Panc1 (cell line): ENCODE measurements around the gene LANCL1. TPM values are rescaled to one million over a fixed set of nuclear protein-coding genes. Genes with fewer than 3 reads are reported as not detected.

Experiments used
- ATAC-seq: fragments of 200-7000 bp; cut with Tn5 transposase; 2 replicates; pipeline ENCODE4 v1.9.1; 2020; ENCODE audit warnings: mild to moderate bottlenecking, moderate library complexity
- BruUV-seq: library from RNA; stranded (reverse); fragments of 400-500 nt; replicated peaks from 2 replicates; lab custom pipeline; 2021; lab: Mats Ljungman, UMichigan
- CTCF ChIA-PET: fragments of 300-600 bp; sonication (Branson Sonifier 250); formaldehyde crosslinking; loops from one replicate; lab custom pipeline; 2022; ENCODE audit warnings: antibody characterized with exemption; lab: Charles Lee
- POLR2A ChIA-PET: fragments of 300-600 bp; sonication (Branson Sonifier 250); formaldehyde crosslinking; loops from one replicate; lab custom pipeline; 2022; ENCODE audit warnings: antibody characterized with exemption; lab: Charles Lee
- DNase-seq: peaks from one replicate; pipeline ENCODE4 v3.0.0-alpha.2; 2010; ENCODE audit warnings: low read depth, low spot score
- H3K27ac ChIP-seq: 2 replicates; pipeline ENCODE4 v1.5.1; 2011; ENCODE audit warnings: mild to moderate bottlenecking, low read length, inconsistent platforms
- H3K27me3 ChIP-seq: fragments of 200-500 bp; sonication (Bioruptor generic); 2 replicates; pipeline ENCODE4 v1.6.0; 2014; ENCODE audit warnings: low read length, inconsistent platforms; ENCODE audit not compliant: control insufficient read depth, insufficient read depth
- H3K36me3 ChIP-seq: fragments of 200-500 bp; sonication (Bioruptor generic); 2 replicates; pipeline ENCODE4 v1.5.1; 2014; ENCODE audit warnings: inconsistent platforms, mild to moderate bottlenecking, low read length, moderate library complexity; ENCODE audit not compliant: control insufficient read depth, insufficient read depth
- H3K4me1 ChIP-seq: 2 replicates; pipeline ENCODE4 v1.5.1; 2011; ENCODE audit warnings: inconsistent platforms, mild to moderate bottlenecking, low read length, moderate library complexity; ENCODE audit not compliant: control insufficient read depth, insufficient read depth
- H3K4me3 ChIP-seq, 2 experiments: 2 replicates each; pipeline ENCODE4 v1.5.1; 2011 to 2012; ENCODE audit warnings: low read depth in 2 of 2, low read length in 2 of 2, mild to moderate bottlenecking in 2 of 2, inconsistent platforms in 1 of 2, moderate library complexity in 1 of 2
- H3K9me3 ChIP-seq: fragments of 200-500 bp; sonication (Bioruptor generic); 2 replicates; pipeline ENCODE4 v1.5.1; 2014; ENCODE audit warnings: low read depth, mild to moderate bottlenecking, inconsistent platforms, low read length, moderate library complexity; ENCODE audit not compliant: control insufficient read depth, insufficient read depth
- CTCF ChIP-seq: fragments of 450-650 bp; IDR thresholded peaks from 2 replicates; pipeline ENCODE4 v1.5.1; 2017; ENCODE audit warnings: mild to moderate bottlenecking
- POLR2AphosphoS5 ChIP-seq: IDR thresholded peaks from 2 replicates; pipeline ENCODE4 v1.6.1; 2012; ENCODE audit warnings: mild to moderate bottlenecking, low read depth, low read length, moderate library complexity
- REST ChIP-seq, 2 experiments: IDR thresholded peaks; 2 replicates each; pipeline ENCODE4 v1.6.1; 2011 to 2012; ENCODE audit warnings: low read depth in 2 of 2, control low read depth in 1 of 2, low read length in 1 of 2, mild to moderate bottlenecking in 1 of 2, moderate library complexity in 1 of 2; ENCODE audit not compliant: insufficient read depth in 1 of 2
- SIN3A ChIP-seq: IDR thresholded peaks from 2 replicates; pipeline ENCODE4 v1.6.1; 2012; ENCODE audit warnings: low read depth, mild to moderate bottlenecking, low read length, moderate library complexity, borderline replicate concordance; ENCODE audit not compliant: insufficient read depth
- TCF7L2 ChIP-seq: IDR thresholded peaks from 2 replicates; pipeline ENCODE4 v1.6.1; 2011; ENCODE audit warnings: mild to moderate bottlenecking, low read depth, low read length, inconsistent platforms
- in situ Hi-C: cut with HindIII; loops from 2 replicates; pipeline ENCODE4 v1.10.0; 2016; ENCODE audit warnings: low sequenced_read_pairs, low pct_unique_long_range_greater_than_20kb
- intact Hi-C: fragments of 100-400 bp; cut with micrococcal nuclease; formaldehyde crosslinking; loops from one replicate; pipeline ENCODE4 v1.10.0; 2022; ENCODE audit not compliant: unreplicated experiment
- total RNA-seq: library from RNA; stranded (reverse); gene quantifications from one replicate; pipeline ENCODE4 v1.2.1, GENCODE V29; 2021; ENCODE audit not compliant: unreplicated experiment

Gene LANCL1
- total RNA-seq, 1 experiment from 2014 or later: 42.8 TPM

DNA sequence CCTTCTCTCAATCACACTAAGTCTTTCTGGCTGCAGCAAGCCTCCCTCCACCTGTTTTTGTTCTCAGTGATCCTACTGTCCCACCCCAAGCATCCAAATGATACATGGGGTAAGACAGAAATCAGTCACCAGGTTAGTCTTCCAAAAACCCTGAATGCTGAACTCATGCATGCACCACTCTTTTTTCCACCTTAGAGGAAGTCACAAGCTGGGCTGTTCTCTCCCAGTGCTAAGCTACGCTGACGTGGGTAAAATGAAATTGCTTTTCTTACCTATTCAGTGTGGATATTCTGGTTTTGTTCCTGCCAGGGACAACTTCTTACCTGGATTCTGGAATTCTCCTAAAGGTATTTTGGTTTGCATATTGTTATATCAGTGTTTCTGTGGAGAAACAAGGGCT lies 54.2 kb downstream of the LANCL1 start:
- in situ Hi-C loops (no loop called here), intact Hi-C loops (no loop called here)
- Histone ChIP-seq H3K27ac (no peak overlapping the region), H3K9me3 (no peaks in the 10 kb centered on the region), H3K4me1 (no peaks in the 10 kb centered on the region), H3K27me3 (no peaks in the 10 kb centered on the region), H3K4me3 (no peak overlapping the region), H3K36me3 (no peaks in the 10 kb centered on the region)
- ChIA-PET CTCF (no interaction called here), POLR2A (no interaction called here)
- TF ChIP-seq TCF7L2: no peak
- no peak for TF ChIP-seq SIN3A
- TF ChIP-seq CTCF: no peak
- no peak for TF ChIP-seq REST (IDR thresholded peaks at IDR 0.05; ENCODE audit: insufficient read depth in 1 of 2, low read depth in 2 of 2, low read length in 1 of 2)
- no peak for TF ChIP-seq POLR2AphosphoS5
- no peak for DNase-seq
- no TSS peak for BruUV-seq
- no peak for ATAC-seq

GRCh38 chr2:210421916-210422315 lies 54.6 kb downstream of the LANCL1 start:
- H3K9me3 ChIP-seq: no peaks in the 10 kb centered on the region
- ChIA-PET POLR2A (no interaction called here), CTCF (interaction anchor here (0.6 kb wide), 1 partner anchor 131 kb away, joined by 4 read pairs; no protein-coding TSS in a partner anchor)
- H3K36me3 ChIP-seq: no peaks in the 10 kb centered on the region
- H3K27me3 ChIP-seq: no peaks in the 10 kb centered on the region
- BruUV-seq: no TSS peak
- intact Hi-C loops (no loop called here), in situ Hi-C loops (no loop called here)
- no peak overlapping the region for H3K27ac ChIP-seq
- no peak overlapping the region for H3K4me3 ChIP-seq
- no peak for ATAC-seq
- DNase-seq: no peak
- no peak for TF ChIP-seq TCF7L2
- no peak for TF ChIP-seq SIN3A
- TF ChIP-seq REST (IDR thresholded peaks at IDR 0.05; ENCODE audit: insufficient read depth in 1 of 2, low read depth in 2 of 2, low read length in 1 of 2): no peak
- no peak for TF ChIP-seq POLR2AphosphoS5
- TF ChIP-seq CTCF: no peak
- no peaks in the 10 kb centered on the region for H3K4me1 ChIP-seq
